Measurements from ENCODE around the gene MIER3. TPM values are rescaled to one million over a fixed set of nuclear protein-coding genes. Genes with fewer than 3 reads are reported as not detected.

MIER3 gene
- total RNA-seq, 1 donor from 2014 or later: 22.6 TPM

DNA sequence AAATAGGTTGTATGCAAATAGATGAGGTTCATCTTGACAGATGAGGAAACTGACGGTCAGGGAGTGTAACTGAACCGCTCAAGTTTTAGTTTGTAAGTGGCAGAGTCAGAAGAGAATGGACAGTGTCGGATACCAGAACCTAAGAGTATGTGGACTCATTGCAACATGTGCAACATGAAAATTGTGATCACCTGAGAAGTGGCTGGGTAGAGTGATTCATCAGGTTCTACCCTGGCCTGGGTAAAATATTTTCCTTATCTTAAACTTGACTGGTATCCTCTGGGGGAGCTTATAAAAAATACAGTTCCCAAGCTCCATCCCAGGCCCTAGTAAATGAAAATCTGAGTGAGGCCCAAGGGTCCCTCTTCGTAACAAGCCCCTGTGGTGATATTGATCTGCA, 35.2 kb upstream of the MIER3 start:
- Mint-ChIP-seq H3K4me3 (ENCODE audit: unreplicated experiment) (no peak overlapping the region), H3K27ac (ENCODE audit: unreplicated experiment) (no peak overlapping the region), H3K4me1 (ENCODE audit: unreplicated experiment) (no peaks in the 10 kb centered on the region), H3K36me3 (ENCODE audit: unreplicated experiment) (no peaks in the 10 kb centered on the region), H3K27me3 (ENCODE audit: unreplicated experiment) (peaks cover 28% of the 10 kb centered on the region), H3K9me3 (ENCODE audit: unreplicated experiment) (no peaks in the 10 kb centered on the region)
- DNase-seq (ENCODE audit: extremely low spot score, unreplicated experiment): no peak
- TF ChIP-seq, protein P1, sequence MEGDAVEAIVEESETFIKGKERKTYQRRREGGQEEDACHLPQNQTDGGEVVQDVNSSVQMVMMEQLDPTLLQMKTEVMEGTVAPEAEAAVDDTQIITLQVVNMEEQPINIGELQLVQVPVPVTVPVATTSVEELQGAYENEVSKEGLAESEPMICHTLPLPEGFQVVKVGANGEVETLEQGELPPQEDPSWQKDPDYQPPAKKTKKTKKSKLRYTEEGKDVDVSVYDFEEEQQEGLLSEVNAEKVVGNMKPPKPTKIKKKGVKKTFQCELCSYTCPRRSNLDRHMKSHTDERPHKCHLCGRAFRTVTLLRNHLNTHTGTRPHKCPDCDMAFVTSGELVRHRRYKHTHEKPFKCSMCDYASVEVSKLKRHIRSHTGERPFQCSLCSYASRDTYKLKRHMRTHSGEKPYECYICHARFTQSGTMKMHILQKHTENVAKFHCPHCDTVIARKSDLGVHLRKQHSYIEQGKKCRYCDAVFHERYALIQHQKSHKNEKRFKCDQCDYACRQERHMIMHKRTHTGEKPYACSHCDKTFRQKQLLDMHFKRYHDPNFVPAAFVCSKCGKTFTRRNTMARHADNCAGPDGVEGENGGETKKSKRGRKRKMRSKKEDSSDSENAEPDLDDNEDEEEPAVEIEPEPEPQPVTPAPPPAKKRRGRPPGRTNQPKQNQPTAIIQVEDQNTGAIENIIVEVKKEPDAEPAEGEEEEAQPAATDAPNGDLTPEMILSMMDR (IDR thresholded peaks at IDR 0.05): no peak

DNA sequence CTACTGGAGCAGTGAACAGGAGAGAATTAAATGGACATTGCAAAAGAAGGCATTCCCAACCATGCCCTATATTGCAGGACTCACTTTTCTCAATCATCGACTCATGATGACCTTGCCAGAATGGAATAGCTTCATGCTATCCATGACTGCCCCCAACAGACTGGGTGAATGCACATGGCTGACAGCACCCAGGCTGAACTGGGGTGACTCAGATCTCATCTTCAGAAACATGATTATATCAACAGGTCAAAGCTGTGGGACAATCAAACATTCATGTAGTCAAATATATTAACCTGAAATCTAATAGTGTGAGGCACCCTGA, 34.7 kb upstream of the MIER3 start:
- no peaks in the 10 kb centered on the region for H3K9me3 Mint-ChIP-seq (ENCODE audit: unreplicated experiment)
- H3K4me1 Mint-ChIP-seq (ENCODE audit: unreplicated experiment): no peaks in the 10 kb centered on the region
- no peak for DNase-seq (ENCODE audit: extremely low spot score, unreplicated experiment)
- no peak overlapping the region for H3K4me3 Mint-ChIP-seq (ENCODE audit: unreplicated experiment)
- no peak overlapping the region for H3K27ac Mint-ChIP-seq (ENCODE audit: unreplicated experiment)
- H3K27me3 Mint-ChIP-seq (ENCODE audit: unreplicated experiment): peaks cover 29% of the 10 kb centered on the region
- H3K36me3 Mint-ChIP-seq (ENCODE audit: unreplicated experiment): no peaks in the 10 kb centered on the region
- TF ChIP-seq, protein P1 (IDR thresholded peaks at IDR 0.05): no peak

DNA sequence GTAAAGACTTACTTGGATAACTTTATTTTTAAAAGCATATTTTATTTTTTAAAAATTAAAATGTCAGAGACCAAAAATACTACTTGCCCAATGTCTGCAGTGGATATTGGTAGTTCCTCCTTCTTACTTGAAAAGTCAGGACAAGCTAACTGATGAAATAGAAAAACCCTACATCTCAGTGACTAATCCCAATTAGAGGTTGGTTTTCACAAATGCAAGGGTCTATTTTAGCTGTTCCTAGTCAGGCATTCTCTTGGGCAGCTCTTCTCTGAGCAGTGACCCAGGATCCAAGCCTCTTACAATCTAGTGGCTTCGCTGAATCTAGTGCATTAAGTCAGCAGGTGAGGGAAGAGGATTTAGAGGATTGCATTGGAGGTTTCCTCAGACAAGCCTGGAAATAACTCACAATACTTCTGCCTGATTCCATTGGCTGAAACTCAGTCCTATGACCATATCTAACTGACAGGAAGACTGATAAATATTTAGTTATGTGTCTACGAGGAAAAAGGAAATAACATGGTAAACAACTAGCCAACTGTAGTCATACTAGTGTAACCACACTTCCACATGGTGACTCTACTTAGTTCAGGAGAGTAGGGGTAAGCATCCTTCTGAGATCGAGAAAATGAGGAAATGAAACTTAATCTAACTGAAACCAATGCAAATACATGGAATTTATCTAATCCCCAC, 34.2 kb upstream of the MIER3 start:
- Mint-ChIP-seq H3K27me3 (ENCODE audit: unreplicated experiment) (peaks cover 33% of the 10 kb centered on the region), H3K4me3 (ENCODE audit: unreplicated experiment) (no peak overlapping the region), H3K9me3 (ENCODE audit: unreplicated experiment) (no peaks in the 10 kb centered on the region), H3K27ac (ENCODE audit: unreplicated experiment) (no peak overlapping the region), H3K36me3 (ENCODE audit: unreplicated experiment) (no peaks in the 10 kb centered on the region), H3K4me1 (ENCODE audit: unreplicated experiment) (no peaks in the 10 kb centered on the region)
- DNase-seq (ENCODE audit: extremely low spot score, unreplicated experiment): no peak
- TF ChIP-seq, protein P1 (IDR thresholded peaks at IDR 0.05): no peak

DNA sequence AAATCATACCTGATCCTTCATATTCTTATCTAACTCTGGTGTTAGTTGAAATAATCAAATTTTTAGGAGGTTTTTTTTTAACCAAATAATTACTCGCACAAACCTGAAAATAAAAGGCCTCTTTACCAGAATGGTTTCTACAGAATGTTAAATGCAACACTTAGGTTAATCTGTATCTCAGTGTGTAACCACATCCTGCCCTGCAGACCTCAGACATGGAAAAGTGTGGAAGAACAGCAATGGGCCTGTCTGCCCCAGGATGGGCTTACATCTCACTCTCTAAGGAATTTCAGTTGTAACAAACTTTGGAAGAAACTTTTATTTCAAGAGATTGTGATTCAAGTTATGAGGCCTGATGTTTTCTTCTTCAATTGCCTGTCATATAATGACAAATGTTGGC, 32.5 kb upstream of the MIER3 start:
- Mint-ChIP-seq H3K4me3 (ENCODE audit: unreplicated experiment) (no peak overlapping the region), H3K27ac (ENCODE audit: unreplicated experiment) (no peak overlapping the region), H3K36me3 (ENCODE audit: unreplicated experiment) (no peaks in the 10 kb centered on the region), H3K9me3 (ENCODE audit: unreplicated experiment) (no peaks in the 10 kb centered on the region), H3K4me1 (ENCODE audit: unreplicated experiment) (no peaks in the 10 kb centered on the region), H3K27me3 (ENCODE audit: unreplicated experiment) (peaks cover 38% of the 10 kb centered on the region)
- DNase-seq (ENCODE audit: extremely low spot score, unreplicated experiment): no peak
- TF ChIP-seq, protein P1 (IDR thresholded peaks at IDR 0.05): no peak

DNA sequence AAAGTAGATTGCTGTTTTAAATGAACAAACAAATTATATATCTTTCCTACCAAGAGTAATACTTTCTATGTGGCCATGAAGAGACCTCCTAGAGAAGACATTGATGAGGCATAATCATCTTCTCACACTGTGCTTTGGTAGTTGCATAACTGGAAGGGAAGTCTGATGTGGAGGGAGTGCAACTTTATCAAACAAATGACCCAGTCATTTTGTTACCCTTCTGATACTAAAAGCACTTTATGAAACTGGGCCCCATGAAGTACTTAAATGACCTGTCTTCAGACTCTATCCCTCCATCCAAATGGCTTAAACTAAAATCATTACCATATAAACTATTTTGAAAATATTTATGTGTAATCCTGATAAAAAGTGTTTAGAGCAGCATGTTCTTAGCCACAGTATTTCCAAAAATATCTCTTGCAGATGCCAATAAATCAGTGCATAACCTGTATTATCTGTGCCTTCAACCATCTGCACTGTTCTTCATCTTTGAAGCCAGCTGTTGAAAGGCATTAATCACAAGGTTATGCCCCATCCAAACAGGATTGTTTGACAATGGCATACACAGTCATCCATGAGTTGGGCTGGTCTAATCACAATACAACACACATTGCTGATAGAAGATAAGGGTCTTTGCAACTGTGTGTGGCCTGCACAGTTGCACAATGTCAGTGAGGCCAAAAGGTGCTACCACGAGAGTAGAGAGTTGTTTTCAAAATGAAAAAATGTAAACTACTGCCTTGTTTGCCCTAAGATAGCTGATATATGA, 31.9 kb upstream of the MIER3 start:
- no peaks in the 10 kb centered on the region for H3K9me3 Mint-ChIP-seq (ENCODE audit: unreplicated experiment)
- H3K27ac Mint-ChIP-seq (ENCODE audit: unreplicated experiment): no peak overlapping the region
- DNase-seq (ENCODE audit: extremely low spot score, unreplicated experiment): no peak
- no peaks in the 10 kb centered on the region for H3K4me1 Mint-ChIP-seq (ENCODE audit: unreplicated experiment)
- TF ChIP-seq, protein P1 (IDR thresholded peaks at IDR 0.05): no peak
- peaks cover 38% of the 10 kb centered on the region for H3K27me3 Mint-ChIP-seq (ENCODE audit: unreplicated experiment)
- no peaks in the 10 kb centered on the region for H3K36me3 Mint-ChIP-seq (ENCODE audit: unreplicated experiment)
- H3K4me3 Mint-ChIP-seq (ENCODE audit: unreplicated experiment): no peak overlapping the region
